ENCODE results near the gene PLSCR1. TPM values are rescaled to one million over a fixed set of nuclear protein-coding genes. Genes with fewer than 3 reads are reported as not detected.

PLSCR1 gene
- polyA plus RNA-seq, 1 donor from 2014 or later = 0.78 TPM

GRCh38 chr3:146493221-146493620 is 51.2 kb downstream of the PLSCR1 start:
- no peak overlapping the region for H3K9ac ChIP-seq (ENCODE audit: low read length)
- H3K27me3 ChIP-seq (ENCODE audit: insufficient read depth, low read depth, low read length) = no peaks in the 10 kb centered on the region
- H3K4me3 ChIP-seq (ENCODE audit: low read length) = no peak overlapping the region
- H3F3A ChIP-seq (ENCODE audit: insufficient read depth, low read length, poor library complexity, severe bottlenecking) = no peaks in the 10 kb centered on the region
- no peaks in the 10 kb centered on the region for H3K9me2 ChIP-seq (ENCODE audit: insufficient read depth, low read length)
- H2AFZ ChIP-seq (ENCODE audit: low read depth, low read length) = no peak overlapping the region
- no peak overlapping the region for H3K4me2 ChIP-seq (ENCODE audit: low read length)
- no peaks in the 10 kb centered on the region for H3K79me2 ChIP-seq (replicated peaks; ENCODE audit: insufficient read depth, low read length)
- TF ChIP-seq RAD21 (conservative IDR thresholded peaks at IDR 0.05) (no peak), REST (IDR thresholded peaks at IDR 0.05; ENCODE audit: borderline replicate concordance) (no peak), TAF1 (IDR thresholded peaks at IDR 0.05; ENCODE audit: low read depth) (no peak), SMC3 (conservative IDR thresholded peaks at IDR 0.05; ENCODE audit: poor library complexity) (no peak), MXI1 (conservative IDR thresholded peaks at IDR 0.05; ENCODE audit: poor library complexity, severe bottlenecking) (no peak), EZH2 (IDR thresholded peaks at IDR 0.05; ENCODE audit: borderline replicate concordance, insufficient read depth, low read length, poor library complexity, severe bottlenecking) (no peak), POLR2AphosphoS5 (IDR thresholded peaks at IDR 0.05) (no peak), EP300 (conservative IDR thresholded peaks at IDR 0.05; ENCODE audit: poor library complexity, severe bottlenecking) (no peak)
- TF ChIP-seq, protein P1, sequence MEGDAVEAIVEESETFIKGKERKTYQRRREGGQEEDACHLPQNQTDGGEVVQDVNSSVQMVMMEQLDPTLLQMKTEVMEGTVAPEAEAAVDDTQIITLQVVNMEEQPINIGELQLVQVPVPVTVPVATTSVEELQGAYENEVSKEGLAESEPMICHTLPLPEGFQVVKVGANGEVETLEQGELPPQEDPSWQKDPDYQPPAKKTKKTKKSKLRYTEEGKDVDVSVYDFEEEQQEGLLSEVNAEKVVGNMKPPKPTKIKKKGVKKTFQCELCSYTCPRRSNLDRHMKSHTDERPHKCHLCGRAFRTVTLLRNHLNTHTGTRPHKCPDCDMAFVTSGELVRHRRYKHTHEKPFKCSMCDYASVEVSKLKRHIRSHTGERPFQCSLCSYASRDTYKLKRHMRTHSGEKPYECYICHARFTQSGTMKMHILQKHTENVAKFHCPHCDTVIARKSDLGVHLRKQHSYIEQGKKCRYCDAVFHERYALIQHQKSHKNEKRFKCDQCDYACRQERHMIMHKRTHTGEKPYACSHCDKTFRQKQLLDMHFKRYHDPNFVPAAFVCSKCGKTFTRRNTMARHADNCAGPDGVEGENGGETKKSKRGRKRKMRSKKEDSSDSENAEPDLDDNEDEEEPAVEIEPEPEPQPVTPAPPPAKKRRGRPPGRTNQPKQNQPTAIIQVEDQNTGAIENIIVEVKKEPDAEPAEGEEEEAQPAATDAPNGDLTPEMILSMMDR (IDR thresholded peaks at IDR 0.05; ENCODE audit: poor library complexity, severe bottlenecking) = no peak
- no peak overlapping the region for H3K27ac ChIP-seq (ENCODE audit: low read length)
- H3K9me3 ChIP-seq (ENCODE audit: low read length) = no peaks in the 10 kb centered on the region
- no peaks in the 10 kb centered on the region for H3K36me3 ChIP-seq (ENCODE audit: insufficient read depth, low read length)
- H4K20me1 ChIP-seq (ENCODE audit: insufficient read depth) = no peaks in the 10 kb centered on the region

DNA sequence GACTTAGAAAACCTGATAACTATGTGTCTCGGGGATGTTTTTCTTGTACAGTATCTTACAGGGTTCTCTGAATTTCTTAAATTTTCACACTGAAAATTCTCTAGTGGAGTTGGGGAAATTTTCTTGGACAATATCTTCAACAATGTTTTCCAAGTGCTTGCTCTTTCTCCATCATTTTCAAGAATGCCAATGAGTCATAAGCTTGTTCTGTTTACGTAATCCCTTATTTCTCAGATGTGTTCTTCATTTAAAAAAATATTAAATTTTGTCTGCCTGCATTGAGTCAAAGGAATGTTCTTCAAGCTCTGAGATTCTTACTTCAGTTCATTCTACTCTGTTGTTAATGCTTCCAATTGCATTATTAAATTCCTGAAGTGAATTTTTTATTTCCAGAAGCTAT is 53.1 kb downstream of the PLSCR1 start:
- H2AFZ ChIP-seq (ENCODE audit: low read depth, low read length) = no peak overlapping the region
- no peaks in the 10 kb centered on the region for H3K79me2 ChIP-seq (replicated peaks; ENCODE audit: insufficient read depth, low read length)
- H3K36me3 ChIP-seq (ENCODE audit: insufficient read depth, low read length) = no peaks in the 10 kb centered on the region
- no peak overlapping the region for H3K4me2 ChIP-seq (ENCODE audit: low read length)
- no peak overlapping the region for H3K4me3 ChIP-seq (ENCODE audit: low read length)
- H4K20me1 ChIP-seq (ENCODE audit: insufficient read depth) = no peaks in the 10 kb centered on the region
- H3K9me3 ChIP-seq (ENCODE audit: low read length) = no peaks in the 10 kb centered on the region
- no peaks in the 10 kb centered on the region for H3K9me2 ChIP-seq (ENCODE audit: insufficient read depth, low read length)
- no peak overlapping the region for H3K9ac ChIP-seq (ENCODE audit: low read length)
- H3F3A ChIP-seq (ENCODE audit: insufficient read depth, low read length, poor library complexity, severe bottlenecking) = no peaks in the 10 kb centered on the region
- TF ChIP-seq, protein P1 (IDR thresholded peaks at IDR 0.05; ENCODE audit: poor library complexity, severe bottlenecking) = no peak
- TF ChIP-seq TAF1 (IDR thresholded peaks at IDR 0.05; ENCODE audit: low read depth) (no peak), RAD21 (conservative IDR thresholded peaks at IDR 0.05) (no peak), EZH2 (IDR thresholded peaks at IDR 0.05; ENCODE audit: borderline replicate concordance, insufficient read depth, low read length, poor library complexity, severe bottlenecking) (no peak), SMC3 (conservative IDR thresholded peaks at IDR 0.05; ENCODE audit: poor library complexity) (no peak), MXI1 (conservative IDR thresholded peaks at IDR 0.05; ENCODE audit: poor library complexity, severe bottlenecking) (no peak), REST (IDR thresholded peaks at IDR 0.05; ENCODE audit: borderline replicate concordance) (no peak), POLR2AphosphoS5 (IDR thresholded peaks at IDR 0.05) (no peak), EP300 (conservative IDR thresholded peaks at IDR 0.05; ENCODE audit: poor library complexity, severe bottlenecking) (no peak)
- H3K27ac ChIP-seq (ENCODE audit: low read length) = no peak overlapping the region
- H3K27me3 ChIP-seq (ENCODE audit: insufficient read depth, low read depth, low read length) = no peaks in the 10 kb centered on the region

Measured in neural cell (in vitro differentiated cells).